BJ (cell line): Measurements from ENCODE around the gene MMAA. TPM values are rescaled to one million over a fixed set of nuclear protein-coding genes. Genes with fewer than 3 reads are reported as not detected.

Experiments used
- CTCF ChIA-PET: fragments of 350-600 bp; formaldehyde crosslinking; extraction: SDS; loops from one replicate; lab custom pipeline; 2021; ENCODE audit warnings: antibody characterized with exemption, inconsistent platforms; lab: Yijun Ruan, JAX
- POLR2A ChIA-PET: fragments of 300-600 bp; sonication (Branson Sonifier 250); formaldehyde crosslinking; extraction: SDS; loops from one replicate; lab custom pipeline; 2021; ENCODE audit warnings: antibody characterized with exemption; lab: Charles Lee
- DNase-seq: peaks from one replicate; pipeline ENCODE4 v3.0.0-alpha.2; 2011; ENCODE audit warnings: low read depth
- H3K27me3 ChIP-seq: 2 replicates; pipeline ENCODE4 v1.6.0; 2011; ENCODE audit warnings: low read length; ENCODE audit not compliant: control insufficient read depth, insufficient read depth
- H3K36me3 ChIP-seq: 2 replicates; pipeline ENCODE4 v1.5.1; 2011; ENCODE audit warnings: low read length; ENCODE audit not compliant: control insufficient read depth, insufficient read depth
- H3K4me3 ChIP-seq: 2 replicates; pipeline ENCODE4 v1.5.1; 2011; ENCODE audit warnings: low read depth, mild to moderate bottlenecking, control low read depth, low read length
- polyA plus RNA-seq: library from polyadenylated mRNA; depleted of rRNA; stranded (reverse); fragments of >200 nt; gene quantifications from 2 replicates; pipeline ENCODE4 v1.2.3, GENCODE V29; 2011
- TF ChIP-seq, protein P1 (sequence below): IDR thresholded peaks from 2 replicates; pipeline ENCODE4 v1.5.1; 2011; ENCODE audit warnings: low read depth, mild to moderate bottlenecking, control low read depth, inconsistent platforms, low read length, moderate library complexity; ENCODE audit not compliant: insufficient read depth

Gene MMAA
- polyA plus RNA-seq, 1 experiment = 3.4 TPM

DNA sequence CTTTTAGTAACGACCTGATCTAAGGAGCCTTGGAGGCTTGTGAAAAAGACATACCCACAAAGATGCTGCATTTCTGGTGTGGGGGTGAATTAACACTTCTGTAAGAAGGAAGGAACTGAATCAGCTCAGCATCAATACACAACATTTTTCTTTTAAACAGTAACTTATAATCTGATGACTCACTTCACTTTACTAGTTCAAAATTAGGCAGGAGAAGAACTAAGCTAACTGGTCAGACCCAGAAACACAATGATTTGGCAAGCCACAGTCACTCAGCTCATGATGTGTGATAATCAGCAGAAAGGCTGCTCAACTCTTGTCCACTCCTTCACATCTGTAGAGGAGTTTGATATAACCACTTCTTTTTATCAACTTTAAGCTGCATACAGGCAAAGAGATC lies 4.6 kb downstream of the MMAA start:
- DNase-seq = no peak
- H3K27me3 ChIP-seq = no peaks in the 10 kb centered on the region
- ChIA-PET POLR2A (no interaction called here), CTCF (interaction anchor here (0.9 to 1.9 kb wide), 2 partner anchors 264 to 266 kb away, joined by 3 to 5 read pairs; no protein-coding TSS in a partner anchor)
- H3K4me3 ChIP-seq = no peak overlapping the region
- no peaks in the 10 kb centered on the region for H3K36me3 ChIP-seq
- TF ChIP-seq, protein P1, sequence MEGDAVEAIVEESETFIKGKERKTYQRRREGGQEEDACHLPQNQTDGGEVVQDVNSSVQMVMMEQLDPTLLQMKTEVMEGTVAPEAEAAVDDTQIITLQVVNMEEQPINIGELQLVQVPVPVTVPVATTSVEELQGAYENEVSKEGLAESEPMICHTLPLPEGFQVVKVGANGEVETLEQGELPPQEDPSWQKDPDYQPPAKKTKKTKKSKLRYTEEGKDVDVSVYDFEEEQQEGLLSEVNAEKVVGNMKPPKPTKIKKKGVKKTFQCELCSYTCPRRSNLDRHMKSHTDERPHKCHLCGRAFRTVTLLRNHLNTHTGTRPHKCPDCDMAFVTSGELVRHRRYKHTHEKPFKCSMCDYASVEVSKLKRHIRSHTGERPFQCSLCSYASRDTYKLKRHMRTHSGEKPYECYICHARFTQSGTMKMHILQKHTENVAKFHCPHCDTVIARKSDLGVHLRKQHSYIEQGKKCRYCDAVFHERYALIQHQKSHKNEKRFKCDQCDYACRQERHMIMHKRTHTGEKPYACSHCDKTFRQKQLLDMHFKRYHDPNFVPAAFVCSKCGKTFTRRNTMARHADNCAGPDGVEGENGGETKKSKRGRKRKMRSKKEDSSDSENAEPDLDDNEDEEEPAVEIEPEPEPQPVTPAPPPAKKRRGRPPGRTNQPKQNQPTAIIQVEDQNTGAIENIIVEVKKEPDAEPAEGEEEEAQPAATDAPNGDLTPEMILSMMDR = no peak

DNA sequence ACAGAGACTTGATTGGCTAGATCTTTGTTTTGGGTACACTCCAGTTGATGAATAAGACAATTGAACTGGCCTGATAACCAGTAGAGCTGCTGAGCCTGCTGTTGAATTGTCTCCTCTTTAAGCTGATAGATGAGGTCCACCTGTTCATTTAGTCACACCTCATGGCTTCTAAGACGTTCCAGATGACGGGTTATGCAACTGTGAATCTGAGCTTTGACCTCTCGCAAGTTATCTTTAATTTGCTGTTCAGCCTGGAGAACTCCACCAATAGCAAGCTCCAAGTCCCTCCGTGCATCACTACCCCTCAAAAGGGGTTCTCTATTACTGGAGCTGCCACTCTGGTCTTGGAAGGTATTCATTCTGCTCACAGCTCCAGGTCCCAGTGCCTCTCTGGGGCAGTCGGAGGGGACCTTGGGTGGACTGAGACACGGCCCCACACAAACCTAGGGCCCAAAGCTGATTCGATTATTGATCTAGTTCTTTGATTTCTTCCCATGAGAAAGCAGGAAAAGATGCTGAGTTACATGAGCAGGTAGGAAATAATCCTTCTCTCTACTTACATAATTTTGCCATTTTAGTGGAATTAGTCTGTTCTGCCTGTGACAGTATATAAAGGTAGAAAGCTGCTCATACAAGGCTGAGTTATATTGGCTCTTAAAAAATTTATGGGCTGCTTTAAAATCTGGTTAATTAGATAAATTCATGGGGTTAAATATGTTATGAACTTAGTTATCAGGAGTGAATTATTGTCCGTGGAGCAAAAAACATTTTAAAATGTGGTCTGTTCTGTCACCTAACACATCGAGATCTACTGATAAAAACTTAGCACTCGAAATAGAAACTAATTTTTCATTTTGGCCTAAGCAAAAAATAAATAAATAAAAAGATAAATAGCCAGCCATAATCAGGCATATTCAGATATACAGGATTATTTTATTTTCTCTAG lies 6.8 kb downstream of the MMAA start:
- TF ChIP-seq, protein P1 = no peak
- H3K27me3 ChIP-seq = no peaks in the 10 kb centered on the region
- ChIA-PET POLR2A (no interaction called here), CTCF (interaction anchor here (0.8 kb wide), 1 partner anchor 9 kb away, joined by 3 read pairs; no protein-coding TSS in a partner anchor)
- no peak for DNase-seq
- H3K36me3 ChIP-seq = no peaks in the 10 kb centered on the region
- H3K4me3 ChIP-seq = no peak overlapping the region

DNA sequence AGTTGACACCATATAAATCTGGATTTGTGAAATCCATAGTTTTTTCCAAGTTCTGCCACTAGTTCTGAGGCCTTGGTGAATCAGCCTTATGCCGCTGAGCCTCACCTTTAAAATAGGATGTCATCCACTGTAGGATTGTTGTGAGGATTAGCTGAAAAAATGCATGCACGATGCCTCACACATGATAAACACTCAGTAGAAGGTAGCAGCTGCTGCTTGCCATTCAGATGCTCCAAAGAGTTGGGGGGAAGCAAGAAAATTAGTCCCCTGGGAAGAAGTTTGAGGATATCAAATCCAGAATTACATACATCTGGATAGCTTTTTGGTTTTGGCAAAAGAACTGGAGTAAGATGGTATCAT lies 7.4 kb downstream of the MMAA start:
- no peak for DNase-seq
- H3K36me3 ChIP-seq = no peaks in the 10 kb centered on the region
- no peak overlapping the region for H3K4me3 ChIP-seq
- ChIA-PET CTCF (interaction anchor here (0.8 kb wide), 1 partner anchor 71 kb away, joined by 3 read pairs; no protein-coding TSS in a partner anchor), POLR2A (no interaction called here)
- TF ChIP-seq, protein P1 = no peak
- H3K27me3 ChIP-seq = no peaks in the 10 kb centered on the region

DNA sequence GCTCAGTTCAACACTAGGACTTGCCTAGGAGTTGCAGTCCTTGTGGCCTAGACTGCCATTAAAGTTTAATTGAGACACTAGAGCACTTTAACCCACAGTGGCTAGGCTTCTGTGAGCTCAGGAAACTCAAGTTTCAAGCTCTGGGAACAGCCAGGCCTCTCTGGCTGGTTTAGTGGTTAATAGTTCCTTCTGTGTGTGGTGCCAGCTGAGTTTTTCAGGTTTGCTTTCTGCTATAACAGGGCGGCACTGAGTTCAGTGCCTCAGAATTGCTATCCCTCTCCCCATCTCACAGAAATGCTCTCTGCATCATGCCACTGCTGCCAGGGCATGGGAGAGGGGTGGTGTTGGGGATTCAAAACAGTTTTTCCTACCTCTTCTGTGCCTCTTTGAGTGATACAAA lies 15.9 kb downstream of the MMAA start:
- CTCF ChIA-PET = interaction anchor here (0.6 to 3.0 kb wide), 2 partner anchors 16 to 168 kb away, joined by 3 to 8 read pairs; partner anchors contain the start of gene MMAA
- DNase-seq = no peak
- H3K27me3 ChIP-seq = no peaks in the 10 kb centered on the region
- H3K36me3 ChIP-seq = no peaks in the 10 kb centered on the region; the same call in 1 of the 2 replicates
- TF ChIP-seq, protein P1 = no peak
- no peak overlapping the region for H3K4me3 ChIP-seq
- POLR2A ChIA-PET = no interaction called here

DNA sequence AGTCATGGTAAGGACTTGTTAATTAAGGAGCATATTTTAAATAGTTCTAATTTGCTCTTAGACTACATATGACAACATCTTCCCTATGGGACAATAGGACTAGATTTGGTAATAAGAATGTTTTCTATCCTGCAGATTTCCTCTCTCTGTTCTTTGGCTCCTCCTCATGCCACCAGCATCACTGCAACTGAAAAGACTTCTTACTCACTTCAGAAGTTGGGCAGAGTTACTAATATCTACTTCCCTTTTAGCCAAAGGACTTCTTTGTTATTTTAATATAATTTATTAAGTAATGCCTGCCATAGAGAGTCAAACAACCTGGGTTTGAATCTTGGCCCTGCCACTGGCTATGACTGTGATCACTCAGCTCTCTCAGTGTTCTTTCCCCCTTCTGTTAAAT lies 16.4 kb downstream of the MMAA start:
- CTCF ChIA-PET = interaction anchor here (0.6 to 3.0 kb wide), 3 partner anchors 10 to 168 kb away, joined by 3 to 8 read pairs (median 3); partner anchors contain the start of gene MMAA
- no peaks in the 10 kb centered on the region; the same call in 1 of the 2 replicates for H3K36me3 ChIP-seq
- POLR2A ChIA-PET = no interaction called here

More for the DNA sequence above, 16.4 kb downstream of the MMAA start:
- no peak for DNase-seq
- Histone ChIP-seq H3K27me3 (no peaks in the 10 kb centered on the region), H3K4me3 (no peak overlapping the region)
- TF ChIP-seq, protein P1 = no peak
